ENCODE measurements around the gene PRKCZ. TPM values are rescaled to one million over a fixed set of nuclear protein-coding genes. Genes with fewer than 3 reads are reported as not detected.
"Not testable (repeated sequence)": the region's sequence is repeated elsewhere in the genome, so short reads cannot be mapped to it uniquely, and the experiment has no call there.

PRKCZ gene
- total and polyA plus RNA-seq, 5 donors from 2014 or later, result 11.0 to 42.7 (median 13.6) TPM

DNA sequence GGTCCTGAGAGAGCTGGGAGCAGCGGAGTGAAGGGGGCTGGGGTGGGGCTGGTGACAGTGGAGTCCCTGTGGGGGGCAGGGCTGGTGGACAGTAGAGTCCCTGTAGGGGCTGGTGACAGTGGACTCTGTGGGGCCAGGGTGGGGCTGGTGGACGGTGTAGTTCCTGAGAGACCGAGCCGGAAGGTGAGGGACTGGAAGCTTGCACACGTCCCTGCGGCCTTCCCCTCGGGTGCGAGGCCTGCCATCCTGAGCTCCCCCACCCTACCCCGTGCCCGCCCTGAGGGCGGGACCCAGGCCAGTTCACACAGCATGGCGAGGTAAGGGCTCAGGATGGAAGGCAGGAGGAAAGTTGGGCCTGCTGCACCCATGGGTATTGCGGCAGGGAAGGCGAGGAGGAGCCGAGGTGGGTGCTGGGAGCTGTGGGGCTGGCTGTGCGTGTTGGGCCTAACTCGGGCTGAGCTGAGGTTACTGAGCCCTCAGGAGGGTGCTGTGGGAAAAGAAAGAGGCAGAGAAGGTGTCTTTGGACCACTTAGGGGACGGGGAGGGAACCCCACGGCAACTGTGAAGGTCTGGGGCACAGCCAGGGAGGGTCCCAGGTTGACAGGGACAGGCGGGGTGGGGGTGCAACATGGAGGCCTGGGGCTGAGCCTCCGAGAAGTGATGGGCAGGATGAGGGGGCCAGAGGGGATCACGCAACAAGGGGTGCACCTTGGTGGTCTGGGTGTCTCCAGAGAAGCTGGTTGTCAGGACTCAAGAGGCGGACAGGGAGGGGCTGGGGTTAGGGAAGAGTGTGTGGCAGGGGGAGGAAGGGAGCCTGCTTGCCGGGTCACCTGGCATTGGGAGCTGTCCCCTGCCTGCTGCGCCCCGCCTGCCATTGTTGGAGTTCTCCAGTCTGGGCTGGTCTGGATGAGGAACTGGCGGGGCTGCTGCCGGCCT is 60.8 kb downstream of the PRKCZ start:
- H3K4me1 Mint-ChIP-seq, result peaks cover 0 to 10% (median 0%) of the 10 kb centered on the region in 4 donors
- no peak for ATAC-seq (ENCODE audit: low read depth in 2 of 2)
- DNase-seq, result no peak
- peaks cover 4% of the 10 kb centered on the region for H3K36me3 Mint-ChIP-seq
- no peaks in the 10 kb centered on the region for H3K27me3 Mint-ChIP-seq
- no peaks in the 10 kb centered on the region for H3K27me3 ChIP-seq (ENCODE audit: control insufficient read depth, insufficient read depth, low read length)
- H3K9me3 Mint-ChIP-seq, result no peaks in the 10 kb centered on the region
- no peak overlapping the region for H3K4me3 Mint-ChIP-seq
- H3K27ac Mint-ChIP-seq, result no peak overlapping the region
- H3K36me3 ChIP-seq (ENCODE audit: control insufficient read depth, insufficient read depth, low read length), result no peaks in the 10 kb centered on the region
- no peak overlapping the region for H3K4me3 ChIP-seq (ENCODE audit: low read depth, low read length)
- no peaks in the 10 kb centered on the region for H3K9me3 ChIP-seq (ENCODE audit: control insufficient read depth in 2 of 2, low read length in 2 of 2)
- H3K4me1 ChIP-seq (ENCODE audit: control insufficient read depth, insufficient read depth, low read length, poor library complexity, severe bottlenecking), result peaks cover 3% of the 10 kb centered on the region
- H3K27ac ChIP-seq (ENCODE audit: insufficient read depth, low read length, poor library complexity, severe bottlenecking), result no peak overlapping the region

DNA sequence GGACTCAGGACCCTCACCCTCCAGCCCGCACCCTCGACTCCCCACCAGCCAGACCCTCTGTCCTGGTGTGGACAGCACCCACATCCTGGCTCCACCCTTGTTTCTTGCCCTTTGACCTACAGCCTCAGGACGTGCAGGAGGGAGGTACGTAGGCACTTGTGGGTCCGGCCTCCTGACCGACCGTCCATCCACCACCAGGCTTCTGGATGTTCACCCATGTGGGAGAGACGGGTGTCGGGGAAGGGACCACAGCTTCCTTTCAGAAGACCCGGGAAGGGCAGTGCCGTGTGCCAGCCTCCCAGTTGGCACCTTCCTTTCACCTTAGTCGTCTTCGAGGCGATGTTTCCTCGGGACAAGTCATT is 61.4 kb downstream of the PRKCZ start:
- no peak overlapping the region for H3K27ac ChIP-seq (ENCODE audit: insufficient read depth, low read length, poor library complexity, severe bottlenecking)
- DNase-seq (no peak), ATAC-seq (ENCODE audit: low read depth in 2 of 2) (no peak)
- Mint-ChIP-seq H3K27me3 (no peaks in the 10 kb centered on the region), H3K27ac (no peak overlapping the region), H3K4me1 (peaks cover 0 to 11% (median under 1%) of the 10 kb centered on the region in 4 donors), H3K36me3 (peaks cover 4% of the 10 kb centered on the region), H3K4me3 (no peak overlapping the region), H3K9me3 (no peaks in the 10 kb centered on the region)
- peaks cover 3% of the 10 kb centered on the region for H3K4me1 ChIP-seq (ENCODE audit: control insufficient read depth, insufficient read depth, low read length, poor library complexity, severe bottlenecking)
- H3K36me3 ChIP-seq (ENCODE audit: control insufficient read depth, insufficient read depth, low read length), result no peaks in the 10 kb centered on the region
- no peaks in the 10 kb centered on the region for H3K9me3 ChIP-seq (ENCODE audit: control insufficient read depth in 2 of 2, low read length in 2 of 2)
- H3K27me3 ChIP-seq (ENCODE audit: control insufficient read depth, insufficient read depth, low read length), result no peaks in the 10 kb centered on the region
- no peak overlapping the region for H3K4me3 ChIP-seq (ENCODE audit: low read depth, low read length)

DNA sequence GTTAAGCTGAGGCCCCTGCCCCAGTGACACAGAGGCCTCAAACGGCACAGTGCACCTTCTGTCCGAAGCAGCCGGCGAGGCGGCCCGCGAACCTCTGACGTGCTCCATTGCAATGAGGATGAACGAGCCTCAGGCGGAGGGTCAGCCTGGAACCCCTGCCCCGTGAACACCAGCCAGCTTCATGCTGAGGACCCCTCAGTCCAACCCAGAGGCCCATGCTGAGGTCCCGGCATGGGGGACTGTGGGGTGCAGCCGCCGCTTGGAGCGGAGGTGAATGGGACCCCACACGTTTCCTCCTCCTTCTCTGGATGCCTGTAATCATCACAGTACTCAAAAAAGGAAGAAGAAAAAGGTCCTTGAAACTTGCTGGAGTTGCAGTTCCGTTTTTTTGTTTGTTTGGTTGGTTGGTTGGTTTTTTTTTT is 62.1 kb downstream of the PRKCZ start:
- no peak overlapping the region for H3K4me3 ChIP-seq (ENCODE audit: low read depth, low read length)
- ATAC-seq (ENCODE audit: low read depth in 2 of 2) (no peak), DNase-seq (no peak)
- H3K4me1 ChIP-seq (ENCODE audit: control insufficient read depth, insufficient read depth, low read length, poor library complexity, severe bottlenecking), result peaks cover 3% of the 10 kb centered on the region
- H3K36me3 ChIP-seq (ENCODE audit: control insufficient read depth, insufficient read depth, low read length), result no peaks in the 10 kb centered on the region
- no peaks in the 10 kb centered on the region for H3K9me3 Mint-ChIP-seq
- H3K27me3 ChIP-seq (ENCODE audit: control insufficient read depth, insufficient read depth, low read length), result no peaks in the 10 kb centered on the region
- no peaks in the 10 kb centered on the region for H3K9me3 ChIP-seq (ENCODE audit: control insufficient read depth in 2 of 2, low read length in 2 of 2)
- no peak overlapping the region for H3K27ac Mint-ChIP-seq
- H3K36me3 Mint-ChIP-seq, result peaks cover 1% of the 10 kb centered on the region
- peaks cover 0 to 11% (median 1%) of the 10 kb centered on the region in 4 donors for H3K4me1 Mint-ChIP-seq
- no peaks in the 10 kb centered on the region for H3K27me3 Mint-ChIP-seq
- no peak overlapping the region for H3K27ac ChIP-seq (ENCODE audit: insufficient read depth, low read length, poor library complexity, severe bottlenecking)
- H3K4me3 Mint-ChIP-seq, result no peak overlapping the region

DNA sequence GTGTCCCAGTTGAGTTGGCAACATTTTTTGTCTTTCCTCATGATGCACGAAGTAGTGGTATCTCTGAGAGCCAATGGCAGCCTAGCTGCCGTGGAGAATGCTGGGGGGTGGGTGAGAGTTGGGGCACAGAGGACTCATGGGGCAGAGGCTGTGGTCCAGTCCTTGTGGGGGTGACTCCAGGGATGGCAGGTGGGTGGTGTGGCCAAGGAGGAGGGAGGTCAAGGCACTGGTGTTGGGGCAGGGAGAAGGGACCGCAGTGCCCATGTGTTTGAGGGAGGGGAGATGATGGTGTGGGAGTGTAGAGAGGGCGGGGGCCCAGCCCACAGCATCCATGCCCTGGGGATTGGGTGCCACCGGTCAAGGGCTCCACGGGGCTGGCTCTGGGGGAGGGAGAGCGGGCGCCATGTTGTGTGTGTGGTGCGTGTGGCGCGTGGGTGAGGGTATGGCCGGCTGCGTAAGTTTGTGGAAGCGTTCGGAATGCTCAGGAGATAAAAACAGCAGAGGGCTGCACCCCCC is 63.5 kb downstream of the PRKCZ start:
- H3K4me1 ChIP-seq (ENCODE audit: control insufficient read depth, insufficient read depth, low read length, poor library complexity, severe bottlenecking), result peaks cover 3% of the 10 kb centered on the region
- no peak for DNase-seq
- no peaks in the 10 kb centered on the region for H3K36me3 ChIP-seq (ENCODE audit: control insufficient read depth, insufficient read depth, low read length)
- Mint-ChIP-seq H3K4me1 (peaks cover 0 to 11% (median 1%) of the 10 kb centered on the region in 4 donors), H3K4me3 (no peak overlapping the region), H3K36me3 (no peaks in the 10 kb centered on the region), H3K27me3 (no peaks in the 10 kb centered on the region), H3K9me3 (peaks cover 0 to 1% (median 0%) of the 10 kb centered on the region in 7 donors), H3K27ac (peak overlapping the region in 1 of 3 donors; percentile 62)
- no peak for ATAC-seq (ENCODE audit: low read depth in 2 of 2)
- H3K27me3 ChIP-seq (ENCODE audit: control insufficient read depth, insufficient read depth, low read length), result no peaks in the 10 kb centered on the region
- H3K27ac ChIP-seq (ENCODE audit: insufficient read depth, low read length, poor library complexity, severe bottlenecking), result no peak overlapping the region
- H3K9me3 ChIP-seq (ENCODE audit: control insufficient read depth in 2 of 2, low read length in 2 of 2), result no peaks in the 10 kb centered on the region
- no peak overlapping the region for H3K4me3 ChIP-seq (ENCODE audit: low read depth, low read length)

DNA sequence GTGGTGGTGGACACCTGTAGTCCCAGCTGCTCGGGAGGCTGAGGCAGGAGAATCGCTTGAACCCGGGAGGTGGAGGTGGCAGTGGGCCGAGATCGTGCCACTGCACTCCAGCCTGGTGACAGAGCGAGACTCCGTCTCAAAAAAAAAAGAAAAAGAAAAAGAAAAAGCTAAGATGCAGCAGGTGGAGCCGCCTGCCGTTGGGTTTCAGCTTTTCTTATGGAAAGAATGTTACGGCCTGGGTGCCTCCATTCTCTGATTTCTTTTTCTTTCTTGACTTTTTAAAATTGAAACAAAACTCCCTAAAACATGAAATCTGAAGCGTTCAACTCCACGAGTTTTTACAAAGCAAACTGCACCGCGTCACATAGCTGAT is 64.4 kb downstream of the PRKCZ start:
- H3K4me3 Mint-ChIP-seq; H3K4me3 ChIP-seq (ENCODE audit: low read depth, low read length); H3K27ac Mint-ChIP-seq; ATAC-seq (ENCODE audit: low read depth in 2 of 2); H3K27me3 Mint-ChIP-seq; H3K27me3 ChIP-seq (ENCODE audit: control insufficient read depth, insufficient read depth, low read length); H3K9me3 Mint-ChIP-seq; H3K36me3 ChIP-seq (ENCODE audit: control insufficient read depth, insufficient read depth, low read length); H3K27ac ChIP-seq (ENCODE audit: insufficient read depth, low read length, poor library complexity, severe bottlenecking); DNase-seq; H3K36me3 Mint-ChIP-seq; H3K4me1 ChIP-seq (ENCODE audit: control insufficient read depth, insufficient read depth, low read length, poor library complexity, severe bottlenecking); H3K9me3 ChIP-seq (ENCODE audit: control insufficient read depth in 2 of 2, low read length in 2 of 2): not testable (repeated sequence)
- H3K4me1 Mint-ChIP-seq, result peaks cover 0 to 11% (median 2%) of the 10 kb centered on the region in 4 donors

DNA sequence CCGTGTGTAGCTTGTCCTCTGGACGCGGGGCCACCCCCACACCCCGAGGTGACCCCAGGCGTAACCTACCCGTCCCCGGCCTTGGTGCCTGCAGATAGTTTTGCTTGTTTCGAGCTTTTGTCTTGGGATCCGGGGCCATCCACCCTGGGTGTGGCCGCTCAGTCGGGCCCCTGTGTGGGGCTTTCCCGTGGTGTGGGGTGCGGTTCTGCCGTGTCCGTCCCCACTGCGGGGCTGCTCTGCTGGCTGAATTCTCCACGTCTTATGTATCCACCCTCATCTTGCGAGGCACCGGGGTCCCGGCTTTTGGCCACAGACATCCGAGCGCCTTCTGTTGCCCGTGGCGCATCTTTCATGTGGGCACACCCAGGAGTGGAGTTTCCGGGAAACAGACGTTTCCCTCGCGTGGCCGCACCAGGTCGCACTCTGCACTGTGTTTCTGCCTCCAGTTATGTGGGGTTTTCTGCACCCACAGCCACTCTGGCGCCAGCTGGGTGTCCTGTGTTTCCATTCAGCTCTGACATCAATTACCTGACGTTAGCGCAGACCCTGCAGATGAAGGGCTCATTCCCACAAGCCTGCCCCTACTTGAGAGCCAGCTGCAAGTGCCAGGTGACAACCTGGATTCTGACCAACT is 64.9 kb downstream of the PRKCZ start:
- no peak overlapping the region for H3K4me3 Mint-ChIP-seq
- no peak for ATAC-seq (ENCODE audit: low read depth in 2 of 2)
- peak in 1 of 3 donors; percentile 42 for DNase-seq

DNA sequence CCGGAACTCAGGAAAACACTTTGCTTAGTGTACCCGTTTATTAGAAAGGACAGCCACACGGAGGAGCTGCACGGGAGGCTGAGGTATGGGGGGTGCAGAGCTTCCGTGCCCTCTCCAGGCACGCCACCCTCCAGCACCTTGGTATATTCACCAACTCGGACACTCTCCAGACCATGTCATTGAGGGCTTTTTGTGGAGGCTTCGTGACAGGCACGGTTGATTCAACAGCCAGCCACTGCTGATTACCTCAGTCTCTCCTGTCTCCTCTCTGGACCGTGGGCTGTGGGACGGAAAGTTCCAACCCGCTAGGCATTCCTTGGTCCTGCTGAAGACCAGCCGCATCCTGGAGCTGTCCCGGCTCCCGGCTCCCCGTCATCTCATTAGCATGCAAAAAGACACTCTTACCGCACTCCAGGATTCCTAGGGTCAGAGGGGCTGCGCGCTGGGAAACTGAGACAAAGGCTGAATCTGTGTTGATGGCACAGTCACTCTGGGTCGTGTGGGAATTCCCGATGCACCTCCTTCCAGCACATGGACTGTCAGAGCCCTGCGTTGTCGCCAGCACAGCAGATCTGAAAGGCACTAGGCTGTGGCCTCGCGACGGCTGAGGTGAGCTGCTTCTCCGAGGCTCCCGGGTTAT is 65.6 kb downstream of the PRKCZ start:
- Mint-ChIP-seq H3K9me3 (peaks cover 0 to 3% (median 0%) of the 10 kb centered on the region in 7 donors), H3K27ac (no peak overlapping the region), H3K4me1 (peaks cover 0 to 11% (median 2%) of the 10 kb centered on the region in 4 donors), H3K36me3 (peaks cover 3% of the 10 kb centered on the region), H3K27me3 (no peaks in the 10 kb centered on the region), H3K4me3 (peak overlapping the region in 1 of 4 donors; percentile 63)
- Histone ChIP-seq H3K27ac (ENCODE audit: insufficient read depth, low read length, poor library complexity, severe bottlenecking) (no peak overlapping the region), H3K27me3 (ENCODE audit: control insufficient read depth, insufficient read depth, low read length) (no peaks in the 10 kb centered on the region), H3K9me3 (ENCODE audit: control insufficient read depth in 2 of 2, low read length in 2 of 2) (no peaks in the 10 kb centered on the region), H3K4me1 (ENCODE audit: control insufficient read depth, insufficient read depth, low read length, poor library complexity, severe bottlenecking) (peaks cover 3% of the 10 kb centered on the region), H3K4me3 (ENCODE audit: low read depth, low read length) (no peak overlapping the region), H3K36me3 (ENCODE audit: control insufficient read depth, insufficient read depth, low read length) (no peaks in the 10 kb centered on the region)
- DNase-seq (no peak), ATAC-seq (ENCODE audit: low read depth in 2 of 2) (no peak)

More for the DNA sequence above, 64.9 kb downstream of the PRKCZ start:
- Mint-ChIP-seq H3K27ac (no peak overlapping the region), H3K27me3 (no peaks in the 10 kb centered on the region), H3K9me3 (peaks cover 0 to 3% (median 0%) of the 10 kb centered on the region in 7 donors), H3K4me1 (peaks cover 0 to 11% (median 2%) of the 10 kb centered on the region in 4 donors), H3K36me3 (peaks cover 3% of the 10 kb centered on the region)
- H3K4me3 ChIP-seq (ENCODE audit: low read depth, low read length), result no peak overlapping the region
- no peak overlapping the region for H3K27ac ChIP-seq (ENCODE audit: insufficient read depth, low read length, poor library complexity, severe bottlenecking)
- no peaks in the 10 kb centered on the region for H3K36me3 ChIP-seq (ENCODE audit: control insufficient read depth, insufficient read depth, low read length)
- H3K4me1 ChIP-seq (ENCODE audit: control insufficient read depth, insufficient read depth, low read length, poor library complexity, severe bottlenecking), result peaks cover 3% of the 10 kb centered on the region
- H3K27me3 ChIP-seq (ENCODE audit: control insufficient read depth, insufficient read depth, low read length), result no peaks in the 10 kb centered on the region
- H3K9me3 ChIP-seq (ENCODE audit: control insufficient read depth in 2 of 2, low read length in 2 of 2), result no peaks in the 10 kb centered on the region

All from CD4-positive, CD25-positive, alpha-beta regulatory T cell (primary cell).